ENCODE results near the gene EXOC2.

GRCh38 chr6:498795-499231 is 194.1 kb downstream of the EXOC2 start:
- TF ChIP-seq CTCF (IDR thresholded peaks at IDR 0.05) (no peak), POLR2A (IDR thresholded peaks at IDR 0.05) (no peak)

Measured in Peyer's patch (tissue), 4 donors.